Right cardiac atrium (tissue), 5 donors: ENCODE results near the gene FAM13B. TPM values are rescaled to one million over a fixed set of nuclear protein-coding genes. Genes with fewer than 3 reads are reported as not detected.

Experiments used
- ATAC-seq, 2 donors: fragments of 200-7000 bp; cut with Tn5 transposase; one replicate each; pipeline versions ENCODE4 v1.8.0 to v1.9.1; 2020; ENCODE audit warnings: moderate library complexity in 2 of 2, mild to moderate bottlenecking in 1 of 2
- DNase-seq, 3 donors: peaks; one replicate each; pipeline ENCODE4 v3.0.0-alpha.2; 2020
- H3K27ac ChIP-seq: one replicate; pipeline ENCODE4 v1.5.1; 2013; ENCODE audit warnings: mild to moderate bottlenecking, low read length, control low read depth, moderate library complexity
- H3K27me3 ChIP-seq: one replicate; pipeline ENCODE4 v1.6.1; 2013; ENCODE audit not compliant: control insufficient read depth, insufficient read depth
- H3K4me1 ChIP-seq: one replicate; pipeline ENCODE4 v1.6.1; 2013; ENCODE audit warnings: low read length; ENCODE audit not compliant: control insufficient read depth, insufficient read depth
- H3K4me3 ChIP-seq: one replicate; pipeline ENCODE4 v1.5.1; 2013; ENCODE audit warnings: low read length, control low read depth
- H3K9me3 ChIP-seq: one replicate; pipeline ENCODE4 v1.6.1; 2013; ENCODE audit warnings: low read length; ENCODE audit not compliant: control insufficient read depth
- WGBS: extraction: QIAGEN DNeasy Blood & Tissue Kit; methylation state at CpG from one replicate; pipeline ENCODE4 v1.1.7; 2013; 5-methylcytosine and 5-hydroxymethylcytosine counted together
- intact Hi-C, 4 donors: fragments of 100-400 bp; cut with DNase I; formaldehyde crosslinking; loops; one replicate each; pipeline versions ENCODE4 v1.11.0 to v1.14.0; 2022 to 2023
- polyA plus RNA-seq: library from polyadenylated mRNA; stranded (reverse); fragments of 200-250 nt; gene quantifications from one replicate; pipeline ENCODE4 v1.2.3, GENCODE V29; 2013
- total RNA-seq, 4 donors: library from RNA; stranded (reverse); fragmentation: NEBNext Ultra II Directional; extraction: Animal tissue kit (Norgen Biotek cat#: 25700); gene quantifications; one replicate each; pipeline ENCODE4 v1.2.1, GENCODE V29; 2021
- donor health status: healthy with polysubstance abuse.
- donor health status: DM: no; HTN: yes; CAD: no.
- donor health status: DM: no; HTN: no; CAD: no.
- donor health status: DM: no; HTN: yes; CAD: no; lungs with severe emphysema.
- donor health status: DM: yes; HTN: yes; CAD: no.

FAM13B gene
- total and polyA plus RNA-seq, 5 donors = 11.2 to 71.6 (median 52.7) TPM

- DNase-seq = no peak
- Histone ChIP-seq H3K4me3 (no peak overlapping the region), H3K27ac (no peak overlapping the region), H3K27me3 (no peaks in the 10 kb centered on the region), H3K9me3 (no peaks in the 10 kb centered on the region), H3K4me1 (no peaks in the 10 kb centered on the region)
- no peak for ATAC-seq
- WGBS = 93% methylated on average over 3 of the region's 3 CpGs
- intact Hi-C loops = no loop called here
These were observed 136.3 kb downstream of the FAM13B start for GRCh38 chr5:137896560-137896959.

GRCh38 chr5:137894586-137894985 lies 138.3 kb downstream of the FAM13B start:
- Histone ChIP-seq H3K4me1 (no peaks in the 10 kb centered on the region), H3K27me3 (no peaks in the 10 kb centered on the region), H3K9me3 (no peaks in the 10 kb centered on the region), H3K27ac (no peak overlapping the region), H3K4me3 (no peak overlapping the region)
- DNase-seq = no peak
- peak in 1 of 2 donors; percentile 70 for ATAC-seq
- intact Hi-C loops = no loop called here

GRCh38 chr5:137891849-137892248 lies 141.0 kb downstream of the FAM13B start:
- Histone ChIP-seq H3K9me3 (no peaks in the 10 kb centered on the region), H3K4me3 (no peak overlapping the region), H3K27me3 (no peaks in the 10 kb centered on the region), H3K4me1 (no peaks in the 10 kb centered on the region), H3K27ac (no peak overlapping the region)
- whole genome bisulfite sequencing = 94% methylated on average over 3 of the region's 3 CpGs
- intact Hi-C loops = no loop called here
- ATAC-seq (no peak), DNase-seq (no peak)

- H3K27ac ChIP-seq = no peak overlapping the region
- no peaks in the 10 kb centered on the region for H3K4me1 ChIP-seq
- H3K27me3 ChIP-seq = no peaks in the 10 kb centered on the region
- no peaks in the 10 kb centered on the region for H3K9me3 ChIP-seq
- WGBS = 97% methylated on average over 1 of the region's 1 CpG
- no peak overlapping the region for H3K4me3 ChIP-seq
- ATAC-seq (no peak), DNase-seq (no peak)
- intact Hi-C loops = no loop called here
These were observed 142.0 kb downstream of the FAM13B start for GRCh38 chr5:137890845-137891244.

GRCh38 chr5:137888863-137889759 lies 143.8 kb downstream of the FAM13B start, which contains the start of gene PKD2L2:
TSS of gene PKD2L2 (plus strand) at chr5:137889457. CDS start at chr5:137889492, 35 bp downstream.
- Histone ChIP-seq H3K27ac (peak within 1 kb of the TSS; percentile 65), H3K4me1 (no peaks in the 10 kb centered on the region), H3K27me3 (no peaks in the 10 kb centered on the region), H3K9me3 (no peaks in the 10 kb centered on the region), H3K4me3 (peak within 1 kb of the TSS; percentile 69)
- ATAC-seq (peak; percentile 98), DNase-seq (peak; percentile 92 to 96 (median 96))
- 11% methylated on average over 59 of the region's 59 CpGs for WGBS
- intact Hi-C loops = no loop called here

- ATAC-seq = peak in 1 of 2 donors; percentile 8
- no peaks in the 10 kb centered on the region for H3K9me3 ChIP-seq
- H3K27ac ChIP-seq = peak overlapping the region; percentile 65
- no peak for DNase-seq
- no peaks in the 10 kb centered on the region for H3K27me3 ChIP-seq
- intact Hi-C loops = no loop called here
- no peaks in the 10 kb centered on the region for H3K4me1 ChIP-seq
- WGBS = 18% methylated on average over 7 of the region's 7 CpGs
- H3K4me3 ChIP-seq = peak overlapping the region; percentile 69
These were observed 144.4 kb downstream of the FAM13B start for GRCh38 chr5:137888466-137888862.

Other genes with a start within 250 kb of the FAM13B start
- 10 to 100 TPM; 11.1 to 14.5 (median 12.8) TPM for gene MYOT, start 165.2 kb downstream of the FAM13B start, total RNA-seq
- gene MYOT, start 165.2 kb downstream of the FAM13B start, polyA plus RNA-seq = 13.1 TPM
- gene PKD2L2, start 143.6 kb downstream of the FAM13B start, total RNA-seq = under 1 TPM in 3 of 4 donors, not detected in 1; 0.32 to 0.85 (median 0.71) TPM
- 0.18 TPM for gene PKD2L2, start 143.6 kb downstream of the FAM13B start, polyA plus RNA-seq
- not detected for gene WNT8A, start 51.0 kb upstream of the FAM13B start, total RNA-seq
- not detected for gene WNT8A, start 51.0 kb upstream of the FAM13B start, polyA plus RNA-seq
- 1 to 10 TPM; 5.0 to 6.8 (median 6.1) TPM for gene NME5, start 106.3 kb upstream of the FAM13B start, total RNA-seq
- gene NME5, start 106.3 kb upstream of the FAM13B start, polyA plus RNA-seq = 6.1 TPM
- gene BRD8, start 145.6 kb upstream of the FAM13B start, total RNA-seq = 10 to 100 TPM; 22.2 to 38.7 (median 31.6) TPM
- 23.5 TPM for gene BRD8, start 145.6 kb upstream of the FAM13B start, polyA plus RNA-seq
- gene KIF20A, start 146.0 kb upstream of the FAM13B start, total RNA-seq = 1 to 10 TPM in 2 of 4 donors, under 1 TPM in 1, not detected in 1; 0.71 to 1.7 (median 1.4) TPM
- 0.18 TPM for gene KIF20A, start 146.0 kb upstream of the FAM13B start, polyA plus RNA-seq
- 10 to 100 TPM; 15.4 to 17.9 (median 17.4) TPM for gene CDC23, start 180.2 kb upstream of the FAM13B start, total RNA-seq
- gene CDC23, start 180.2 kb upstream of the FAM13B start, polyA plus RNA-seq = 13.3 TPM
- gene GFRA3, start 241.5 kb upstream of the FAM13B start, total RNA-seq = 1 to 10 TPM; 1.0 to 1.9 (median 1.5) TPM
- gene GFRA3, start 241.5 kb upstream of the FAM13B start, polyA plus RNA-seq = 2.5 TPM